NCI-H1048 (cell line): Measurements from ENCODE around the gene RIN3.
"Not testable (repeated sequence)": the region's sequence is repeated elsewhere in the genome, so short reads cannot be mapped to it uniquely, and the experiment has no call there.

Experiments
- DNase-seq: peaks from one replicate; lab custom pipeline; 2025; lab: John Stamatoyannopoulos, UW

RIN3 gene

GRCh38 chr14:92673601-92674150 is 160.1 kb downstream of the RIN3 start:
- DNase-seq: no peak

GRCh38 chr14:92675421-92675820 is 161.8 kb downstream of the RIN3 start:
- no peak for DNase-seq

- no peak for DNase-seq
Measured at GRCh38 chr14:92675976-92676375, 162.4 kb downstream of the RIN3 start.

GRCh38 chr14:92676403-92677086 is 163.0 kb downstream of the RIN3 start:
- DNase-seq: no peak

- no peak for DNase-seq
Measured at GRCh38 chr14:92677087-92677668, 163.6 kb downstream of the RIN3 start.

GRCh38 chr14:92677955-92678354 is 164.4 kb downstream of the RIN3 start:
- no peak for DNase-seq

GRCh38 chr14:92678766-92679165 is 165.2 kb downstream of the RIN3 start:
- no peak for DNase-seq

GRCh38 chr14:92679246-92679645 is 165.7 kb downstream of the RIN3 start:
- DNase-seq: no peak

GRCh38 chr14:92680330-92680729 is 166.7 kb downstream of the RIN3 start:
- DNase-seq: not testable (repeated sequence)

GRCh38 chr14:92680781-92681650 is 167.4 kb downstream of the RIN3 start:
- no peak for DNase-seq

GRCh38 chr14:92683041-92683440 is 169.5 kb downstream of the RIN3 start:
- DNase-seq: no peak

GRCh38 chr14:92684801-92685560 is 171.4 kb downstream of the RIN3 start:
- DNase-seq: no peak

GRCh38 chr14:92685784-92686355 is 172.3 kb downstream of the RIN3 start:
- DNase-seq: no peak

- no peak for DNase-seq
Measured at GRCh38 chr14:92686411-92686899, 172.9 kb downstream of the RIN3 start.

GRCh38 chr14:92686900-92687427 is 173.4 kb downstream of the RIN3 start:
- peak; percentile 63 for DNase-seq

GRCh38 chr14:92687681-92688433 is 174.3 kb downstream of the RIN3 start:
- no peak for DNase-seq

GRCh38 chr14:92688434-92689375 is 175.1 kb downstream of the RIN3 start:
- no peak for DNase-seq

GRCh38 chr14:92690171-92691011 is 176.8 kb downstream of the RIN3 start:
- no peak for DNase-seq
